ENCODE measurements around the gene MYOF.

MYOF gene

GRCh38 chr10:93398528-93398927 lies 83.6 kb downstream of the MYOF start:
- Histone ChIP-seq H2AK5ac (ENCODE audit: low read length, severe bottlenecking) (no peak overlapping the region), H3K23ac (ENCODE audit: low read length in 2 of 2) (no peak overlapping the region), H3K4ac (ENCODE audit: low read depth in 1 of 2, low read length in 2 of 2) (no peak overlapping the region), H3K9ac (ENCODE audit: low read length) (no peak overlapping the region), H2BK15ac (ENCODE audit: low read depth, poor library complexity, severe bottlenecking) (no peak overlapping the region), H3K4me2 (ENCODE audit: low read length, poor library complexity, severe bottlenecking) (no peak overlapping the region), H3K27me3 (ENCODE audit: control insufficient read depth in 1 of 2, insufficient read depth in 1 of 2, low read length in 2 of 2) (no peaks in the 10 kb centered on the region), H3K79me1 (replicated peaks; ENCODE audit: low read length, poor library complexity, severe bottlenecking) (peaks cover 20% of the 10 kb centered on the region), H3K4me3 (ENCODE audit: insufficient read depth in 1 of 2, low read depth in 1 of 2, low read length in 2 of 2) (no peak overlapping the region), H3K14ac (ENCODE audit: low read length in 2 of 2) (no peak overlapping the region), H3K36me3 (ENCODE audit: control insufficient read depth in 1 of 2, insufficient read depth in 2 of 2, low read depth in 1 of 2, low read length in 2 of 2) (peaks cover 30 to 95% of the 10 kb centered on the region in 2 experiments), H4K91ac (ENCODE audit: low read length) (no peak overlapping the region), H3K18ac (ENCODE audit: low read depth in 1 of 2, low read length in 2 of 2) (no peak overlapping the region), H2BK12ac (ENCODE audit: low read length in 2 of 2) (no peak overlapping the region), H3K9me3 (ENCODE audit: control insufficient read depth, low read length) (no peaks in the 10 kb centered on the region), H2BK5ac (ENCODE audit: low read depth, low read length, poor library complexity, severe bottlenecking) (no peak overlapping the region), H4K8ac (ENCODE audit: low read length) (no peak overlapping the region), H3K27ac (ENCODE audit: low read length, poor library complexity, severe bottlenecking) (no peak overlapping the region), H2BK120ac (ENCODE audit: low read depth, low read length) (no peak overlapping the region), H2AFZ (ENCODE audit: low read depth, low read length) (no peak overlapping the region), H3K4me1 (ENCODE audit: control insufficient read depth, insufficient read depth, low read depth, low read length) (no peaks in the 10 kb centered on the region)
- DNase-seq = no peak
- WGBS = 80% methylated on average over 1 of the region's 3 CpGs

GRCh38 chr10:93397020-93397419 lies 85.1 kb downstream of the MYOF start:
- Histone ChIP-seq H3K36me3 (ENCODE audit: control insufficient read depth in 1 of 2, insufficient read depth in 2 of 2, low read depth in 1 of 2, low read length in 2 of 2) (peaks cover 28 to 95% of the 10 kb centered on the region in 2 experiments), H3K79me1 (replicated peaks; ENCODE audit: low read length, poor library complexity, severe bottlenecking) (peaks cover 19% of the 10 kb centered on the region), H3K14ac (ENCODE audit: low read length in 2 of 2) (no peak overlapping the region), H3K18ac (ENCODE audit: low read depth in 1 of 2, low read length in 2 of 2) (no peak overlapping the region), H2BK15ac (ENCODE audit: low read depth, poor library complexity, severe bottlenecking) (no peak overlapping the region), H2BK5ac (ENCODE audit: low read depth, low read length, poor library complexity, severe bottlenecking) (no peak overlapping the region), H4K91ac (ENCODE audit: low read length) (no peak overlapping the region), H2AFZ (ENCODE audit: low read depth, low read length) (no peak overlapping the region), H4K8ac (ENCODE audit: low read length) (no peak overlapping the region), H2BK120ac (ENCODE audit: low read depth, low read length) (no peak overlapping the region), H2BK12ac (ENCODE audit: low read length in 2 of 2) (no peak overlapping the region), H3K9ac (ENCODE audit: low read length) (peak overlapping the region; percentile 30), H3K9me3 (ENCODE audit: control insufficient read depth, low read length) (no peaks in the 10 kb centered on the region), H3K23ac (ENCODE audit: low read length in 2 of 2) (no peak overlapping the region), H3K4me3 (ENCODE audit: insufficient read depth in 1 of 2, low read depth in 1 of 2, low read length in 2 of 2) (no peak overlapping the region), H3K4me2 (ENCODE audit: low read length, poor library complexity, severe bottlenecking) (no peak overlapping the region), H3K27ac (ENCODE audit: low read length, poor library complexity, severe bottlenecking) (no peak overlapping the region), H3K4ac (ENCODE audit: low read depth in 1 of 2, low read length in 2 of 2) (no peak overlapping the region), H3K27me3 (ENCODE audit: control insufficient read depth in 1 of 2, insufficient read depth in 1 of 2, low read length in 2 of 2) (no peaks in the 10 kb centered on the region), H2AK5ac (ENCODE audit: low read length, severe bottlenecking) (no peak overlapping the region), H3K4me1 (ENCODE audit: control insufficient read depth, insufficient read depth, low read depth, low read length) (no peaks in the 10 kb centered on the region)
- 65% methylated on average over 4 of the region's 6 CpGs for WGBS
- peak; percentile 24 for DNase-seq

GRCh38 chr10:93393211-93393610 lies 88.9 kb downstream of the MYOF start:
- H3K36me3 ChIP-seq (ENCODE audit: control insufficient read depth in 1 of 2, insufficient read depth in 2 of 2, low read depth in 1 of 2, low read length in 2 of 2) = peaks cover 16 to 93% of the 10 kb centered on the region in 2 experiments
- H3K4me2 ChIP-seq (ENCODE audit: low read length, poor library complexity, severe bottlenecking) = no peak overlapping the region
- H3K27me3 ChIP-seq (ENCODE audit: control insufficient read depth in 1 of 2, insufficient read depth in 1 of 2, low read length in 2 of 2) = no peaks in the 10 kb centered on the region
- no peak overlapping the region for H3K27ac ChIP-seq (ENCODE audit: low read length, poor library complexity, severe bottlenecking)
- no peak overlapping the region for H2AFZ ChIP-seq (ENCODE audit: low read depth, low read length)
- WGBS = 42% methylated on average over 5 of the region's 7 CpGs
- no peak overlapping the region for H4K91ac ChIP-seq (ENCODE audit: low read length)
- no peak overlapping the region for H2BK15ac ChIP-seq (ENCODE audit: low read depth, poor library complexity, severe bottlenecking)
- no peaks in the 10 kb centered on the region for H3K4me1 ChIP-seq (ENCODE audit: control insufficient read depth, insufficient read depth, low read depth, low read length)
- no peak overlapping the region for H4K8ac ChIP-seq (ENCODE audit: low read length)
- H3K9ac ChIP-seq (ENCODE audit: low read length) = peak overlapping the region; percentile 27
- no peak overlapping the region for H3K4me3 ChIP-seq (ENCODE audit: insufficient read depth in 1 of 2, low read depth in 1 of 2, low read length in 2 of 2)
- H3K79me1 ChIP-seq (replicated peaks; ENCODE audit: low read length, poor library complexity, severe bottlenecking) = peaks cover 20% of the 10 kb centered on the region
- no peak overlapping the region for H2BK120ac ChIP-seq (ENCODE audit: low read depth, low read length)
- H3K4ac ChIP-seq (ENCODE audit: low read depth in 1 of 2, low read length in 2 of 2) = no peak overlapping the region
- no peak overlapping the region for H2BK5ac ChIP-seq (ENCODE audit: low read depth, low read length, poor library complexity, severe bottlenecking)
- no peak overlapping the region for H3K18ac ChIP-seq (ENCODE audit: low read depth in 1 of 2, low read length in 2 of 2)
- H2AK5ac ChIP-seq (ENCODE audit: low read length, severe bottlenecking) = no peak overlapping the region
- H3K9me3 ChIP-seq (ENCODE audit: control insufficient read depth, low read length) = no peaks in the 10 kb centered on the region
- no peak overlapping the region for H3K14ac ChIP-seq (ENCODE audit: low read length in 2 of 2)
- H2BK12ac ChIP-seq (ENCODE audit: low read length in 2 of 2) = no peak overlapping the region
- no peak overlapping the region for H3K23ac ChIP-seq (ENCODE audit: low read length in 2 of 2)
- no peak for DNase-seq

- Histone ChIP-seq H3K4me1 (ENCODE audit: control insufficient read depth, insufficient read depth, low read depth, low read length) (no peaks in the 10 kb centered on the region), H3K27ac (ENCODE audit: low read length, poor library complexity, severe bottlenecking) (no peak overlapping the region), H3K79me1 (replicated peaks; ENCODE audit: low read length, poor library complexity, severe bottlenecking) (peaks cover 18% of the 10 kb centered on the region), H3K9me3 (ENCODE audit: control insufficient read depth, low read length) (no peaks in the 10 kb centered on the region), H3K9ac (ENCODE audit: low read length) (peak overlapping the region; percentile 27), H3K36me3 (ENCODE audit: control insufficient read depth in 1 of 2, insufficient read depth in 2 of 2, low read depth in 1 of 2, low read length in 2 of 2) (peaks cover 20 to 92% of the 10 kb centered on the region in 2 experiments), H2BK12ac (ENCODE audit: low read length in 2 of 2) (no peak overlapping the region), H2AFZ (ENCODE audit: low read depth, low read length) (no peak overlapping the region), H3K18ac (ENCODE audit: low read depth in 1 of 2, low read length in 2 of 2) (no peak overlapping the region), H3K4me3 (ENCODE audit: insufficient read depth in 1 of 2, low read depth in 1 of 2, low read length in 2 of 2) (no peak overlapping the region), H3K4me2 (ENCODE audit: low read length, poor library complexity, severe bottlenecking) (no peak overlapping the region), H4K8ac (ENCODE audit: low read length) (no peak overlapping the region), H3K4ac (ENCODE audit: low read depth in 1 of 2, low read length in 2 of 2) (no peak overlapping the region), H2BK5ac (ENCODE audit: low read depth, low read length, poor library complexity, severe bottlenecking) (no peak overlapping the region), H2BK120ac (ENCODE audit: low read depth, low read length) (no peak overlapping the region), H3K27me3 (ENCODE audit: control insufficient read depth in 1 of 2, insufficient read depth in 1 of 2, low read length in 2 of 2) (no peaks in the 10 kb centered on the region), H4K91ac (ENCODE audit: low read length) (no peak overlapping the region), H2BK15ac (ENCODE audit: low read depth, poor library complexity, severe bottlenecking) (no peak overlapping the region), H2AK5ac (ENCODE audit: low read length, severe bottlenecking) (no peak overlapping the region), H3K23ac (ENCODE audit: low read length in 2 of 2) (no peak overlapping the region), H3K14ac (ENCODE audit: low read length in 2 of 2) (no peak overlapping the region)
- 71% methylated on average over 1 of the region's 3 CpGs for WGBS
- DNase-seq = no peak
These were observed 90.0 kb downstream of the MYOF start for GRCh38 chr10:93392121-93392520.
